ENCODE data around the gene PANK1.

The PANK1 gene

GRCh38 chr10:89645742-89646172 is 715 bp upstream of the PANK1 start:
- peak overlapping the region; percentile 96 for H3K27ac ChIP-seq
- no peak for TF ChIP-seq CTCF (IDR thresholded peaks at IDR 0.05)
- TF ChIP-seq ZFX (IDR thresholded peaks at IDR 0.05; ENCODE audit: borderline replicate concordance): no peak

GRCh38 chr10:89644691-89644966 is 413 bp downstream of the PANK1 start:
- peak overlapping the region; percentile 96 for H3K27ac ChIP-seq
- TF ChIP-seq ZFX (IDR thresholded peaks at IDR 0.05; ENCODE audit: borderline replicate concordance) (no peak), CTCF (IDR thresholded peaks at IDR 0.05) (no peak)

GRCh38 chr10:89643812-89644690 is 991 bp downstream of the PANK1 start:
- TF ChIP-seq CTCF (IDR thresholded peaks at IDR 0.05) (0 out of 2 replicates have a peak, but pooled peaks have one; percentile 11), ZFX (IDR thresholded peaks at IDR 0.05; ENCODE audit: borderline replicate concordance) (no peak)
- H3K27ac ChIP-seq: peak overlapping the region; percentile 96

GRCh38 chr10:89643431-89643811 is 1.6 kb downstream of the PANK1 start:
- peak overlapping the region; percentile 96 for H3K27ac ChIP-seq
- TF ChIP-seq CTCF (IDR thresholded peaks at IDR 0.05) (no peak), ZFX (IDR thresholded peaks at IDR 0.05; ENCODE audit: borderline replicate concordance) (no peak)

GRCh38 chr10:89642193-89642592 is 2.8 kb downstream of the PANK1 start:
- peak overlapping the region; percentile 35 for H3K27ac ChIP-seq
- no peak for TF ChIP-seq ZFX (IDR thresholded peaks at IDR 0.05; ENCODE audit: borderline replicate concordance)
- no peak for TF ChIP-seq CTCF (IDR thresholded peaks at IDR 0.05)

- no peak overlapping the region for H3K27ac ChIP-seq
- TF ChIP-seq ZFX (IDR thresholded peaks at IDR 0.05; ENCODE audit: borderline replicate concordance): no peak
- TF ChIP-seq CTCF (IDR thresholded peaks at IDR 0.05): no peak
Measured at GRCh38 chr10:89640241-89640640, 4.8 kb downstream of the PANK1 start.

GRCh38 chr10:89639326-89639725 is 5.7 kb downstream of the PANK1 start:
- TF ChIP-seq CTCF (IDR thresholded peaks at IDR 0.05) (no peak), ZFX (IDR thresholded peaks at IDR 0.05; ENCODE audit: borderline replicate concordance) (no peak)
- H3K27ac ChIP-seq: no peak overlapping the region
